ENCODE data around the gene ADCY9.

GRCh38 chr16:3979518-3979917 is 136.7 kb downstream of the ADCY9 start:
- TF ChIP-seq, protein P1, sequence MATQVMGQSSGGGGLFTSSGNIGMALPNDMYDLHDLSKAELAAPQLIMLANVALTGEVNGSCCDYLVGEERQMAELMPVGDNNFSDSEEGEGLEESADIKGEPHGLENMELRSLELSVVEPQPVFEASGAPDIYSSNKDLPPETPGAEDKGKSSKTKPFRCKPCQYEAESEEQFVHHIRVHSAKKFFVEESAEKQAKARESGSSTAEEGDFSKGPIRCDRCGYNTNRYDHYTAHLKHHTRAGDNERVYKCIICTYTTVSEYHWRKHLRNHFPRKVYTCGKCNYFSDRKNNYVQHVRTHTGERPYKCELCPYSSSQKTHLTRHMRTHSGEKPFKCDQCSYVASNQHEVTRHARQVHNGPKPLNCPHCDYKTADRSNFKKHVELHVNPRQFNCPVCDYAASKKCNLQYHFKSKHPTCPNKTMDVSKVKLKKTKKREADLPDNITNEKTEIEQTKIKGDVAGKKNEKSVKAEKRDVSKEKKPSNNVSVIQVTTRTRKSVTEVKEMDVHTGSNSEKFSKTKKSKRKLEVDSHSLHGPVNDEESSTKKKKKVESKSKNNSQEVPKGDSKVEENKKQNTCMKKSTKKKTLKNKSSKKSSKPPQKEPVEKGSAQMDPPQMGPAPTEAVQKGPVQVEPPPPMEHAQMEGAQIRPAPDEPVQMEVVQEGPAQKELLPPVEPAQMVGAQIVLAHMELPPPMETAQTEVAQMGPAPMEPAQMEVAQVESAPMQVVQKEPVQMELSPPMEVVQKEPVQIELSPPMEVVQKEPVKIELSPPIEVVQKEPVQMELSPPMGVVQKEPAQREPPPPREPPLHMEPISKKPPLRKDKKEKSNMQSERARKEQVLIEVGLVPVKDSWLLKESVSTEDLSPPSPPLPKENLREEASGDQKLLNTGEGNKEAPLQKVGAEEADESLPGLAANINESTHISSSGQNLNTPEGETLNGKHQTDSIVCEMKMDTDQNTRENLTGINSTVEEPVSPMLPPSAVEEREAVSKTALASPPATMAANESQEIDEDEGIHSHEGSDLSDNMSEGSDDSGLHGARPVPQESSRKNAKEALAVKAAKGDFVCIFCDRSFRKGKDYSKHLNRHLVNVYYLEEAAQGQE (IDR thresholded peaks at IDR 0.05; ENCODE audit: insufficient read depth in 1 of 2, low read depth in 2 of 2, low read length in 2 of 2) = no peak
- no peak for TF ChIP-seq TAF1 (IDR thresholded peaks at IDR 0.05; ENCODE audit: borderline replicate concordance, insufficient read depth, low read length)
